ENCODE results near the gene KIF14. TPM values are rescaled to one million over a fixed set of nuclear protein-coding genes. Genes with fewer than 3 reads are reported as not detected.

Gene KIF14
- polyA plus RNA-seq (ENCODE audit: insufficient read length in 3 of 3), result 1 to 10 TPM; 6.5 to 7.8 (median 7.2) TPM

- DNase-seq (ENCODE audit: low read depth in 3 of 3, low spot score in 2 of 3), result peak; percentile 73 to 86 (median 80)
These were observed at the start of gene KIF14 for GRCh38 chr1:200620273-200621131. TSS of gene KIF14 (minus strand) at chr1:200620751. CDS start at chr1:200618723, 2,028 bp downstream.

- DNase-seq (ENCODE audit: low read depth in 3 of 3, low spot score in 2 of 3), result peak; percentile 82 to 91 (median 90)
These were observed 49.0 kb upstream of the KIF14 start, which contains the start of gene DDX59 for GRCh38 chr1:200669314-200670241. TSS of gene DDX59 (minus strand) at chr1:200669907. CDS start at chr1:200666740, 3,167 bp downstream.

- no peak for DNase-seq (ENCODE audit: low read depth in 3 of 3, low spot score in 2 of 3)
These were observed 48.2 kb upstream of the KIF14 start for GRCh38 chr1:200668514-200669313.

- DNase-seq (ENCODE audit: low read depth in 3 of 3, low spot score in 2 of 3), result no peak
These were observed 45.8 kb upstream of the KIF14 start for GRCh38 chr1:200666309-200666708.

GRCh38 chr1:200665861-200666260 lies 45.3 kb upstream of the KIF14 start:
- peak in 1 of 3 donors; percentile 36 for DNase-seq (ENCODE audit: low read depth in 3 of 3, low spot score in 2 of 3)

GRCh38 chr1:200660719-200661118 lies 40.2 kb upstream of the KIF14 start:
- DNase-seq (ENCODE audit: low read depth in 3 of 3, low spot score in 2 of 3), result no peak

GRCh38 chr1:200659269-200659668 lies 38.7 kb upstream of the KIF14 start:
- DNase-seq (ENCODE audit: low read depth in 3 of 3, low spot score in 2 of 3), result no peak

- no peak for DNase-seq (ENCODE audit: low read depth in 3 of 3, low spot score in 2 of 3)
These were observed 37.7 kb upstream of the KIF14 start for GRCh38 chr1:200658037-200658818.

- no peak for DNase-seq (ENCODE audit: low read depth in 3 of 3, low spot score in 2 of 3)
These were observed 34.1 kb upstream of the KIF14 start for GRCh38 chr1:200654660-200655059.

- DNase-seq (ENCODE audit: low read depth in 3 of 3, low spot score in 2 of 3), result no peak
These were observed 32.5 kb upstream of the KIF14 start for GRCh38 chr1:200653022-200653462.

- no peak for DNase-seq (ENCODE audit: low read depth in 3 of 3, low spot score in 2 of 3)
These were observed 31.8 kb upstream of the KIF14 start for GRCh38 chr1:200652378-200652777.

- no peak for DNase-seq (ENCODE audit: low read depth in 3 of 3, low spot score in 2 of 3)
These were observed 26.0 kb upstream of the KIF14 start for GRCh38 chr1:200646515-200646914.

- no peak for DNase-seq (ENCODE audit: low read depth in 3 of 3, low spot score in 2 of 3)
These were observed 23.5 kb upstream of the KIF14 start for GRCh38 chr1:200644021-200644420.

GRCh38 chr1:200642481-200642880 lies 21.9 kb upstream of the KIF14 start:
- DNase-seq (ENCODE audit: low read depth in 3 of 3, low spot score in 2 of 3), result no peak

- DNase-seq (ENCODE audit: low read depth in 3 of 3, low spot score in 2 of 3), result no peak
These were observed 20.4 kb upstream of the KIF14 start for GRCh38 chr1:200640963-200641401.

- no peak for DNase-seq (ENCODE audit: low read depth in 3 of 3, low spot score in 2 of 3)
These were observed 19.9 kb upstream of the KIF14 start for GRCh38 chr1:200640373-200640962.

GRCh38 chr1:200638073-200638472 lies 17.5 kb upstream of the KIF14 start:
- DNase-seq (ENCODE audit: low read depth in 3 of 3, low spot score in 2 of 3), result no peak

- DNase-seq (ENCODE audit: low read depth in 3 of 3, low spot score in 2 of 3), result no peak
These were observed 16.1 kb upstream of the KIF14 start for GRCh38 chr1:200636681-200637080.

Measured in right renal cortex interstitium (tissue), 3 donors.